DMS153 treated with DMSO at 0.1 percent for 48 hours (cell line): ENCODE data around the gene KRTAP12-3.

Experiments
- DNase-seq: peaks from one replicate; lab custom pipeline; 2025; ENCODE audit not compliant: unreplicated experiment; lab: John Stamatoyannopoulos, UW

The KRTAP12-3 gene

DNA sequence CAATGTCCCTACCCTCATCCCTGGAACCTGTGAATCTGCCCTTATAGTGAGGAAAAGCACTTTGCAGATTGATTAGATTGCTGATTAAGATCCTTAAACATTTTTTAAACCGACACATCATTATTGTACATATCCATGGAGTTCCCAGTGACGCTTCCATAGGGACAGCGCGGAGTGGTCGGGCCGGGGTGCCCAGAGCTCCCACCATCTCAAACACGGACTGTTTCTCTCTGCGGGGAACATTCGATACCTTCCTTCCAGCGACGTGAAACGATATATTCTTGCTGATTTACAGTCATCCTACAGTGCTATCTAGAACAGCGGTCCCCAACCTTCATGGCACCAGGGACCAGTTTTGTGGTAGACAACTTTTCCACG, 43.3 kb downstream of the KRTAP12-3 start:
- DNase-seq = no peak

DNA sequence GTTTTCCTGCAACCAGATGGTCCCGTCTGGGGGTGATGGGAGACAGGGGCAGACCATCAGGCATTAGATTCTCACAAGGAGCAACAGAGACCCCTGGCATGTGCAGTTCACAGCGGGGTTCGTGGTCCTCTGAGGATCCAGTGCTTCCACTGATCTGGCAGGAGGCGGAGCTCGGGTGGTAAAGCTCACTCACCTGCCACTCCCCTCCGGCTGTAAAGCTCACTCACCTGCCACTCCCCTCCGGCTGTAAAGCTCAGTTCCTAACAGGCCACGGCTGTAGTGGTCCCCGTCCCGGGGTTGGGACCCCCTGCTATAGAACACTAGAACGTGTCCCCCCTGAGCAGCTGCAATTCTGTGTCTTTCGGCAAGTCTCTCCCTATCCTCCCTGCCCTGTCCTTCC, 43.8 kb downstream of the KRTAP12-3 start:
- DNase-seq = no peak

DNA sequence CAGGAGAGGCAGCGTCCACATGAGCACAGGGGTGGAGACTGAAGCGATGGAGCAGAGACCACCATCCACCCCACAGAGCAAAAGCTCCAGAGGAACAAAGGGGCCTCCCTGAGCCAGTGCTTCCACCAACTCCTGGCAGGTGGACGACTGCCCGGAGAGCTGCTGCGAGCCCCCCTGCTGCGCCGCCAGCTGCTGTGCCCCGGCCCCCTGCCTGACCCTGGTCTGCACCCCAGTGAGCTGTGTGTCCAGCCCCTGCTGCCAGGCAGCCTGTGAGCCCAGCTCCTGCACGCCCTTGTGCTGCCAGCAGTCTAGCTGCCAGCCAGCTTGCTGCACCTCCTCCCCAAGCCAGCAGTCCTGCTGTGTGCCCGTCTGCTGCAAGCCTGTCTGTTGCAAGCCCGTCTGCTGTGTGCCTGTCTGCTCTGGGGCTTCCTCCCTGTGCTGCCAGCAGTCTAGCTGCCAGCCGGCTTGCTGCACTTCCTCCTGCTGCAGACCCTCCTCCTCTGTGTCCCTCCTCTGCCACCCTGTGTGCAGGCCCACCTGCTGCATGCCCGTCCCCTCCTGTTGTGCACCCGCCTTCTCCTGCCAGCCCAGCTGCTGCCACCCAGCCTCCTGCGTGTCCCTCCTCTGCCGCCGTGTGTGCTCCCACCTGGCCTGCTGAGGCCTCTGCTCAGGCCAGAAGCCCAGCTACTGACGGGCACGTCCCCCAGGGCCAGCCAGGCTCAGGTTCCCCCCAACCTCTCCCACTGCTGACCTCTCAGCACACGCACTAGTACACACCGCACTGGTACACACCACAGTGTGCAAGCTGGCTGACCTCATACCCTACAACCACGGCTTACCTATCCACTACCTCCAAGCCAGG, 44.6 kb downstream of the KRTAP12-3 start:
- no peak for DNase-seq

DNA sequence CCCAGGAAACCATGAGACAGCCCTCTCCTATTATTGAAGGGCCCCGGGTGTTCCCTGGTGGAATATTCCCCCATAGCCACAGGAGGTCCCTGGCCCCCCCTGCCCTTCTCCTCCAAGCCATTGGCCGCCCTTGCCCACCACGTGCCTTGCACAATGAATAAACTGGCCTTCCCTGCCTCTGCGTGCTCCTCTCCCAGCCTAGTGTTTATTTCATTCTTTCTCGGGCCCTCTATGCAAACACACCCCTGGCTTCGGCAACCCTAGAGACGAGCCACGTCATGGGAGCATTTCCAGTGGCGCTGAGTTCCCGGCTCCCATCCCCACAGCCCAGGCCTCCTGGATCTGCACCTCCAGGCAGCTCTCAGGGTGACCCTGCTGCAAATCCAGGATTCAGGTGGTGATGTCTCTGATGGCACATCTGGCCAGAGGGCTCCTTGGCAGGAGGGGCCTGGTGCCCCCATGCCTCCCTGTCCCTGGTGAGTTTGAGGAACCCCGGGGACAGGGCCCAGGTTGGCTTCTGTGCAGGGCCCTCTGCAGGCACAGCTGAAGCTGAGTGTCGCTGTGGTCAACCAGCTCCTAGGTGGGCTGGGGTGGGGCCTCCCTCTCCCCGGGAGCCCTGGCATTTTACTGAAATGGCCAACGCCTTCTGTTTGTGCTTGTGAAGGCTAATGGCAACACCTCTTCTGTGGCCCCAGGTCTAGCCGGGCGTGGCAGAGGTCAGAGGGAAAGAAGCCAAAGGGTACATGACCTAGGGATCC, 45.4 kb downstream of the KRTAP12-3 start:
- peak; percentile 72 for DNase-seq

DNA sequence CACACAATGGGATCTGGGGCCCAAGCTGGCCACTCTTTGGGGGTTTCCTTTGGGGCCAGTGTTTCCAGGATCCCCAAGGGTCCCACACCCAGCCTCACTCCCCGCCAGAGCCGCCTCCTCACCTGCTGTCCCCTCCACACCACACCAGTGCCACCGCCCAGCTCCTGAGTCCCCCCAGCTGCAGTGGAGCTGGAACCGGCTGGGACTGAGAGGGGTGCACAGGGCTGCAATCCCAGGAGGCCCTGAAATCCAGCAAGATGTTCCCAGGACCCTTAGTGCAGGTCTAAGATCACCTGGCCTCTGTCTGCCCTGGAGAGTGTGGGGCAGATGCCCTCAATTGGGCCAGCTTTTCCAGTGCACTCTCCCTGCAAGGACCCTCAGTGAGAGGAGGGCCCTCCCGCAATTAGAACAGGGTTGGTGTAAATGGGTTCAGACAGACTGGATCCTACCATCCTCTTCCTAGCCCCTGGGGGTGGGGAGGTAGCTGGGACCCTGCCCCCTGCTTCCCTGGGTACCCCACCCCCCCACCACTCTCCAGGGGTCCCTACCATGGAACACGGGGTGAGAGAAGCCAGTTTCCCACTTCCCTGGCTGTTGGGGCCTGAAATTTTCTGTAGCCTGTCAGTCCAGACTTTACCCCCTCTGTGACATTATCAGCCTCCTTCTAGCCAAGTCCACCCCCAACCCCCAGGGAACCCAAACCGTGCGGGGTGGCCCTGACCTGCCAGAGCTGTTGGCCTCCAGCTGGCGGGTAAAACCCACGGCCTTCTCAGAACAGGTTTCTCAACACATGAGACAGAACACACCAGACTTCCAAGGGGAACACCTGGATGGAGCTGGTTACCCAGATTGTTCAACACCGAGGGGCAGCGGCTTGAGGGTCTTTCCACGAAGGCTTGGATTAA, 46.3 kb downstream of the KRTAP12-3 start:
- DNase-seq = no peak

DNA sequence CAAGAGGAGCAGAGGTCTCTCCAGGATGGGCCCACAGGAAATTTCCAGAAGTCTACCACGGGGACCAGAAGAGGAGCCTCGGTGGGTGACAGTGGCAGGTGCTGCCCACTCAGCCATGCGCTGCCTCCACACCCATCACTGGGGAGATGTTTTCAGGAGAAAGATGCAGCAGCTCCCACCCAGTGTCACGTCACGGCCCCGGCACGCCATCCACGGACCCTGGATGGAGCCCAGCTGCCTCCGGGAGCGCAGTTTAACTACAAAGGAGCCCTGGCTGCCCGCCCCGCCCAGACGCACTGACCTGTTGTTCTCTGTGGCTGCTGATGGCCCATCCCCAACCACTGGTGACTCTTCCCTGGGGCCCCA, 46.9 kb downstream of the KRTAP12-3 start:
- DNase-seq = no peak

GRCh38 chr21:44706026-44706705, 48.4 kb downstream of the KRTAP12-3 start:
- no peak for DNase-seq

- DNase-seq = no peak
Measured at GRCh38 chr21:44706706-44707581, 49.2 kb downstream of the KRTAP12-3 start.
